KMS-11 (cell line): ENCODE measurements around the gene PQBP1.

Source experiments
- H2AFZ ChIP-seq: fragments of 200-600 bp; sonication (generic); 2 replicates; pipeline ENCODE4 v1.6.1; 2016; ENCODE audit warnings: antibody characterized with exemption, mixed run types, low read depth
- H3K27ac ChIP-seq: fragments of 200-600 bp; sonication (generic); 2 replicates; pipeline ENCODE4 v1.6.1; 2016; ENCODE audit warnings: mild to moderate bottlenecking, mixed run types
- H3K27me3 ChIP-seq: fragments of 200-600 bp; sonication (generic); 2 replicates; pipeline ENCODE4 v1.6.1; 2017; ENCODE audit warnings: mild to moderate bottlenecking, low read depth, mixed run types, moderate library complexity; ENCODE audit not compliant: insufficient read depth
- H3K36me3 ChIP-seq: fragments of 200-600 bp; sonication (generic); 2 replicates; pipeline ENCODE4 v1.6.1; 2017; ENCODE audit warnings: mild to moderate bottlenecking, mixed run types; ENCODE audit not compliant: insufficient read depth
- H3K4me1 ChIP-seq: fragments of 200-600 bp; sonication (generic); 2 replicates; pipeline ENCODE4 v1.6.1; 2016; ENCODE audit warnings: mild to moderate bottlenecking, low read depth, mixed run types; ENCODE audit not compliant: poor library complexity, severe bottlenecking
- H3K4me2 ChIP-seq: fragments of 200-600 bp; sonication (generic); 2 replicates; pipeline ENCODE4 v1.7.0; 2016; ENCODE audit warnings: mild to moderate bottlenecking, mixed run types
- H3K4me3 ChIP-seq: fragments of 200-600 bp; sonication (generic); IDR thresholded peaks from 2 replicates; pipeline ENCODE4 v1.6.1; 2017; ENCODE audit warnings: low read depth, low read length, mixed read lengths; ENCODE audit not compliant: insufficient read depth
- H3K79me2 ChIP-seq: fragments of 200-600 bp; sonication (generic); 2 replicates; pipeline ENCODE4 v1.6.1; 2016; ENCODE audit warnings: low read depth, mixed run types; ENCODE audit not compliant: insufficient read depth
- H3K9ac ChIP-seq: fragments of 200-600 bp; sonication (generic); 2 replicates; pipeline ENCODE4 v1.6.1; 2016; ENCODE audit warnings: mild to moderate bottlenecking, mixed run types
- H4K20me1 ChIP-seq: fragments of 200-600 bp; sonication (generic); 2 replicates; pipeline ENCODE4 v1.6.1; 2016; ENCODE audit warnings: mild to moderate bottlenecking, mixed run types; ENCODE audit not compliant: insufficient read depth
- CTCF ChIP-seq: fragments of 200-600 bp; sonication (generic); conservative IDR thresholded peaks from 2 replicates; pipeline ENCODE4 v1.6.1; 2017; ENCODE audit warnings: low read depth, mild to moderate bottlenecking, antibody characterized with exemption, low read length, moderate library complexity, mixed read lengths

PQBP1 gene

GRCh38 chrX:48908600-48908999, 10.9 kb downstream of the PQBP1 start:
- no peaks in the 10 kb centered on the region for H3K36me3 ChIP-seq
- no peak overlapping the region for H3K27ac ChIP-seq
- H4K20me1 ChIP-seq, result no peaks in the 10 kb centered on the region
- H3K79me2 ChIP-seq, result no peaks in the 10 kb centered on the region
- H3K4me3 ChIP-seq, result no peak overlapping the region
- peaks cover 16% of the 10 kb centered on the region for H3K4me1 ChIP-seq
- H3K27me3 ChIP-seq, result no peaks in the 10 kb centered on the region
- no peak for TF ChIP-seq CTCF
- no peak overlapping the region for H2AFZ ChIP-seq
- no peak overlapping the region for H3K4me2 ChIP-seq
- no peak overlapping the region for H3K9ac ChIP-seq

- peaks cover 5% of the 10 kb centered on the region; the same call in 1 of the 2 replicates for H4K20me1 ChIP-seq
- no peaks in the 10 kb centered on the region for H3K27me3 ChIP-seq
- no peak overlapping the region for H3K4me2 ChIP-seq
- peaks cover 27% of the 10 kb centered on the region for H3K4me1 ChIP-seq
- H3K4me3 ChIP-seq, result no peak overlapping the region
- H3K9ac ChIP-seq, result no peak overlapping the region
- TF ChIP-seq CTCF, result no peak
- H3K79me2 ChIP-seq, result peaks cover 10% of the 10 kb centered on the region
- H3K36me3 ChIP-seq, result 0 out of 2 replicates have a peak, but pooled peaks cover 4% of the 10 kb centered on the region
- no peak overlapping the region for H3K27ac ChIP-seq
- no peak overlapping the region for H2AFZ ChIP-seq
Measured at GRCh38 chrX:48909703-48910294, 12.1 kb downstream of the PQBP1 start.

GRCh38 chrX:48910926-48911411, 13.2 kb downstream of the PQBP1 start:
- Histone ChIP-seq H3K27me3 (no peaks in the 10 kb centered on the region), H4K20me1 (peaks cover 16% of the 10 kb centered on the region), H3K36me3 (peaks cover 11% of the 10 kb centered on the region; the same call in 1 of the 2 replicates), H3K4me1 (peaks cover 28% of the 10 kb centered on the region), H3K79me2 (peaks cover 21% of the 10 kb centered on the region), H2AFZ (no peak overlapping the region), H3K9ac (peak overlapping the region; percentile 50; the same call in 1 of the 2 replicates), H3K27ac (peak overlapping the region; percentile 93), H3K4me2 (peak overlapping the region; percentile 90), H3K4me3 (no peak overlapping the region)
- no peak for TF ChIP-seq CTCF

- no peak; the same call in 1 of the 2 replicates for TF ChIP-seq CTCF
- Histone ChIP-seq H3K36me3 (peaks cover 14% of the 10 kb centered on the region; the same call in 1 of the 2 replicates), H3K27ac (peak within 1 kb of the TSS; percentile 93), H3K4me1 (peaks cover 28% of the 10 kb centered on the region), H3K4me2 (peak within 1 kb of the TSS; percentile 90), H4K20me1 (peaks cover 21% of the 10 kb centered on the region), H3K4me3 (no peak within 1 kb of the TSS), H3K27me3 (no peaks in the 10 kb centered on the region), H2AFZ (no peak within 1 kb of the TSS), H3K9ac (peak within 1 kb of the TSS; percentile 50; the same call in 1 of the 2 replicates), H3K79me2 (peaks cover 28% of the 10 kb centered on the region)
Measured at GRCh38 chrX:48911412-48912182, 13.9 kb downstream of the PQBP1 start, which contains the start of gene SLC35A2. Gene SLC35A2 (minus strand): TSS chrX:48911646. CDS start chrX:48911636, 10 bp downstream.
